Activated naive CD8-positive, alpha-beta T cell (primary cell): ENCODE measurements around the gene TM4SF20.
"Not testable (repeated sequence)": the region's sequence is repeated elsewhere in the genome, so short reads cannot be mapped to it uniquely, and the experiment has no call there.

Experiments
- H3K27ac Mint-ChIP-seq: one replicate; pipeline ENCODE4 v1.8.0; 2021; ENCODE audit warnings: mixed read lengths
- H3K27me3 Mint-ChIP-seq: one replicate; pipeline ENCODE4 v1.8.0; 2021; ENCODE audit warnings: mixed read lengths
- H3K36me3 Mint-ChIP-seq: one replicate; pipeline ENCODE4 v1.8.0; 2021; ENCODE audit warnings: mixed read lengths
- H3K4me1 Mint-ChIP-seq: one replicate; pipeline ENCODE4 v1.8.0; 2021; ENCODE audit warnings: low read depth, mixed read lengths
- H3K4me3 Mint-ChIP-seq: one replicate; pipeline ENCODE4 v1.8.0; 2021; ENCODE audit warnings: mild to moderate bottlenecking, mixed read lengths
- H3K9me3 Mint-ChIP-seq: one replicate; pipeline ENCODE4 v1.8.0; 2021; ENCODE audit warnings: low read depth, mixed read lengths

Gene TM4SF20

DNA sequence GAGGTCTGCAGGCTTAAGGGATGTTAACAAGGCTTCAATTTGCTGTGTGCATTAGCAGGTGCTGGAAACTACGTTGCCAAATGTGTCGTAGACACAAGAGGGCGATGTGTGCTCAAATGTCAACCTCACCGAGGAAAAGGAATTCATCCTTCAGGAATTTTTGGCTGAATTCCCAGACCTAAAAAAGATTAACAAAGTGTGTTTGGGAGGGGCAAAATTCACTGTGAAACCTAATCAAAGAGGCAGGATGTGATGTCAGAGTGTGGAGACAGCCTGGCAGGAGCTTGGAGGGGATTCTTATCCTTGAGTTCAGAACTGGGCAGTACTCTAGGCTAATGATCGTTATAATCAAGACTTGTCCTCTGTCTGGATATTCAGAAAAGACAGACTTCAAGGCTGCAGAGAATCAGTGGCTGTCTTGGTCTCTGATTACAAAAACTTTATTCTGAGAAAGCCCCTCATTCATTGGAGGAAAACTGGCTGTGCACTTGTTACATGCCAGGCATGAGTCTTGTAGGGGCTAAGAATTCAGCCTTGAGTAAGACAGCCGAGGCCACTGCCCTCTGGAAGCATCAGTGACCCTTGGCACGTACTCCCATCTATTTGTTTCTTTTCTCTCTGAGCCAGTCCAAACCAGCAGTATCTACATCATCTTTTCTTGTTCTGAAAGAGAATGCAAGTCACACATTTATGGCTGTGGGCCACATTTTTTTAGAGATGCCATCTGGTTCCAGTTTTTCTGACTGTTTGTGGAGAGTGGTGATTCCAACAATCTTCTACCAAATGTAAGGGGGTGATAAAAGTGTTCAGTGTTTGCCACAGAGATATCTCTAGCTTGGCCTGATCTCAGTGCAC, 27.3 kb upstream of the TM4SF20 start:
- Mint-ChIP-seq H3K27ac (peak overlapping the region; percentile 61), H3K4me1 (peaks cover 65% of the 10 kb centered on the region), H3K4me3 (peak overlapping the region; percentile 43), H3K27me3 (no peaks in the 10 kb centered on the region), H3K36me3 (no peaks in the 10 kb centered on the region), H3K9me3 (no peaks in the 10 kb centered on the region)

DNA sequence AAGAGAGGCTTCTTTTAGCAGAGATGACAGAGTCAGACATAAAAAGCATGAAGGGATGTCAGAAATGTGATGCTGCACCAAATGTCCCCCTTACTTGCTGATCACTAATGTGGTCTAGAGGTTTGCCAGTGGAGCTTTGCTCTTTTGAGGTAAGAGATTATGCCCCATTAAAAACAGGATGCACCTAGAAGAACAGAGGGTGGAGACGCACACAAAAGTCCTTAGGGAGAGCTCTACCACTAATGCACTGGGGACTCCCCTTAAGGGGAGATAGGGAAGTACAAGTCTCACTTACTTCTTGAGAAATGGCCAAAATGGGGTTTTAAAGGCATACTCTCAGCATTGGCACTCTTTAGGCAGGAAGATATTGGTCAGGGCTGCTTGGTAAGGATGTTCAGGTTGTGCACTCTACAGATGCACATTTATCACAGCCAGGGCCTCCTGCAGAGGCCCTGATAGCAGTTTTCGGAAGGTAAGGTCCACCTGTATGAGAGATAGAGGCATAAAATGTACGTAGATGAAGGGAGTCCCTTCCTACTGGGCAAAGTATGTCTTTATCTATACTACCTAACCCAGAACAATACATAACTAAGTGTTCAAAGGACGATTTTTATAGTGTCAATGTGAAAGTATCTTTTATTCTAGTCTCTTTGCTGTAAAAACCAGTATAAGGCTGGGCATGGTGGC, 25.6 kb upstream of the TM4SF20 start:
- H3K27me3 Mint-ChIP-seq: no peaks in the 10 kb centered on the region
- H3K9me3 Mint-ChIP-seq: no peaks in the 10 kb centered on the region
- H3K36me3 Mint-ChIP-seq: no peaks in the 10 kb centered on the region
- no peak overlapping the region for H3K4me3 Mint-ChIP-seq
- H3K4me1 Mint-ChIP-seq: peaks cover 51% of the 10 kb centered on the region
- peak overlapping the region; percentile 50 for H3K27ac Mint-ChIP-seq

DNA sequence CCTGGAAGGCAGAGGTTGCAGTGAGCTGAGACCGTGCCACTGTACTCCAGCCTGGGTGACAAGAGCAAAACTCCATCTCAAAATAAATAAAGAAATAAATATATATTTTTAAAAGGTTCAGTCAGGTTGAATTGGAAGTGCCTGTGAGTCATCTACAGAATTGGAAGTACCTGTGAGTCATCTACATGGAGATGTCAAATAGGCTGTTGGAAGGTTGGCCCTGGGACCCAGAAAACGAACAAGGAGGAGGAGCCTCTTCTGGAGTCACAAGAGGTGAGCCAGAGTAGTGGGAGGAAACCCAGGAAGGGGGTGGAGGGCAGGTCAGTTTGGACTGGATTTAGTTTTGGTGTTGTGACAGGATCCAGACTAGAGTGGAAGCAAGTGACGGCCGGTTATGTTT, 23.9 kb upstream of the TM4SF20 start:
- Mint-ChIP-seq H3K36me3 (no peaks in the 10 kb centered on the region), H3K27me3 (no peaks in the 10 kb centered on the region), H3K9me3 (no peaks in the 10 kb centered on the region), H3K4me3 (no peak overlapping the region), H3K4me1 (peaks cover 53% of the 10 kb centered on the region), H3K27ac (no peak overlapping the region)

DNA sequence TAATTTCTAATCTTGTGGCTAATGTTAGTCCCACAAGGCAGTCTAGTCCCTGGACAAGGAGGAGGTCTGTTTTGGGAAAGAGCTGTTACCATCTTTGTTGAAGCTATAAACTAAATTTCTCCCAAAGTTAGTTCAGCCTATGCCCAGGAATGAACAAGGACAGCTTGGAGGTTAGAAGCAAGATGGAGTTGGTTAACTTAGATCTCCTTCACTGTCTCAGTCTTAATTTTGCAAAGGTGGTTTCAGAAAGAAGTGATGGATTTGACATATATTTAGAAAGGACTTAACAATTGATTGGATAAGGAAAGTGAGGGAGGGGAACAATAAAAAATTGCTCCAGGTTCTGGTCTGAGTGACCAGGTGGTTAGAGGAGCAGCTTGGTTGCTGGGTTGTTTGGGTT, 23.2 kb upstream of the TM4SF20 start:
- no peak overlapping the region for H3K27ac Mint-ChIP-seq
- H3K36me3 Mint-ChIP-seq: no peaks in the 10 kb centered on the region
- H3K9me3 Mint-ChIP-seq: no peaks in the 10 kb centered on the region
- H3K27me3 Mint-ChIP-seq: no peaks in the 10 kb centered on the region
- H3K4me1 Mint-ChIP-seq: peaks cover 52% of the 10 kb centered on the region
- H3K4me3 Mint-ChIP-seq: no peak overlapping the region

DNA sequence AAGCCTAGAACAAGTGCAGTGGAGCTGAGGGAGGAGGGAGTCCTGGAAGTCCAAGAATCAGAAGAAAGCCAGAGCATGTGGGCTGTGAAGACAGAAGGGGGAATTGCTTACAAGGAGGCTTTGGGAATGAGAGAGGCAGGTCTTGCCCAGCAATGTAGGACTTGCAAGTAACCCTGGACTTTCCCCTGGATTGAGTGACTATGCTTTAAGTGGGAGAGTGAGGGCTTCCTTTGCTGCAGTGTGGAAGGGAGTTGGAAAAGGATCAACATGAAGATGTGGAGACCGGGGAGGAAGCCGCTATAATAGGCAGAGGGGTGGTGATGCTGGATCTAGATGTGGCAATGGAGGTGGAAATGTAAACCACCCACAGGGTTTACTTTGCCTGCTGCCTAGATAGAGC, 22.4 kb upstream of the TM4SF20 start:
- Mint-ChIP-seq H3K27ac (no peak overlapping the region), H3K4me1 (peaks cover 48% of the 10 kb centered on the region), H3K27me3 (no peaks in the 10 kb centered on the region)

DNA sequence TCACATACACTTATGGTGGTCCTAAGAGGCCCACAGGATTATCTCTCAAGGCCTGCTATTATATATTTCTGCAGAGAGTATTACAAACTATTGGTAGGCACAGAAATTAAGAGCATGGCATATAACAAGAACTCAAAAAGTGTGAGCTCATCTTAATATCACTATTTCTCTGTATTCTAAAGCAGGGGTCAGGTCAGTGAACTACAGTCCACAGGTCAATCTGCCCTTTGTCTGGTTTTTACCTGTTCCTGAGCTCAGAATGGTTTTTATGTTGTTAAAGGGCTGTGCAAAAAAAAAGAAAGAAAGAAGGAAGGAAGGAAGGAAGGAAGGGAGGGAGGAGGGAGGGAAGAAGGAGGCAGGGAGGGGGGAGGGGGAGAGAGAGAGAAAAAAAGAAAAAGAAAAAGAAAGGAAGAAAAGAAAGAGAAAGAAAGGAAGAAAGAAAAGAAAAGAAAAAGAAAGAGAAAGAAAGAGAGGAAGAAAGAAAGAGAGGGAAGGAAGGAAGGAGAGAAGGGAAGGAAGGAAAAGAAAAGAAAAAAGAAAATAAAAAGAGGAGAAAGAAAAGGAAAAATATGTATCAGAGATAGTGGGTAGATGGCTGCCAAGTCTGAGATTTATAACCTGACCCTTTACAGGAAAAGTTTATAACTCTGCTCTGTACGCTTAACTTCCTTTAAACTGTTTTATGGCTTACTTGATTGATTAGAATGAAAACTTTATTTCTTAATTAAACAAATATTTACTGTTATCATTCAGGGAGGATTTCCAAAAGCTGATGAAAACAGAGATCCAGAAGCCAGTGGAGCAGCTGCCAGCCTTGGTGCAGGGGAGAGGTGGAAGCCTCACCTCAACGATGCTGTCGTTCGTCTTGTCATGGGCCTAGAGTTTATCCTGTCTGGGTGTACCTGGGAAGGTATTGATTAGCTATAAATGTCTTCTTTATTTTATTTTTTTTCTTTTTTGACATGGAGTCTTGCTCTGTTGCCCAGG, 19.9 kb upstream of the TM4SF20 start:
- H3K36me3 Mint-ChIP-seq: no peaks in the 10 kb centered on the region
- H3K27me3 Mint-ChIP-seq: no peaks in the 10 kb centered on the region

More for the DNA sequence above, 22.4 kb upstream of the TM4SF20 start:
- H3K9me3 Mint-ChIP-seq: no peaks in the 10 kb centered on the region
- no peaks in the 10 kb centered on the region for H3K36me3 Mint-ChIP-seq
- no peak overlapping the region for H3K4me3 Mint-ChIP-seq

DNA sequence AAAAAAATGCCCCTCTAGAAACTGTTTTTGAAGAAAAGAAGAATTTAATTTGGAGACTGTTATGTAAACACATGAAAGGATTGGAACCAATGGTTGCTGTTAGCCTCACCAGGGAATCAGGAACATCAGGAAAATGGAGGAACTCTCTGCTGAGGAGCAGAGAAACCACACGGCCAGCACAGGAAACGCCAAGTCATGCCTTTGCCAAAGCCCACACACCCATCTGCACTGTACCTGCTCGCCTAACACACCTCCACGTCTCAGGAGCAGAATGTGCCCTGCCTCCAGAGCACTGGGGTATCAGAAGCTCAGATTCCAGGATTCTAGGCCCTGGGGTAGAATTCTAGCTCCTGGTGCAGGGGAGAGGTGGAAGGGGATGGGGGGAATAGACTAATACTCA, 18.5 kb upstream of the TM4SF20 start:
- H3K9me3 Mint-ChIP-seq: no peaks in the 10 kb centered on the region
- H3K36me3 Mint-ChIP-seq: no peaks in the 10 kb centered on the region
- H3K27me3 Mint-ChIP-seq: no peaks in the 10 kb centered on the region
- H3K27ac Mint-ChIP-seq: peak overlapping the region; percentile 19
- peaks cover 17% of the 10 kb centered on the region for H3K4me1 Mint-ChIP-seq
- no peak overlapping the region for H3K4me3 Mint-ChIP-seq

More for the DNA sequence above, 19.9 kb upstream of the TM4SF20 start:
- peaks cover 25% of the 10 kb centered on the region for H3K4me1 Mint-ChIP-seq
- no peak overlapping the region for H3K27ac Mint-ChIP-seq
- H3K4me3 Mint-ChIP-seq: no peak overlapping the region
- no peaks in the 10 kb centered on the region for H3K9me3 Mint-ChIP-seq

DNA sequence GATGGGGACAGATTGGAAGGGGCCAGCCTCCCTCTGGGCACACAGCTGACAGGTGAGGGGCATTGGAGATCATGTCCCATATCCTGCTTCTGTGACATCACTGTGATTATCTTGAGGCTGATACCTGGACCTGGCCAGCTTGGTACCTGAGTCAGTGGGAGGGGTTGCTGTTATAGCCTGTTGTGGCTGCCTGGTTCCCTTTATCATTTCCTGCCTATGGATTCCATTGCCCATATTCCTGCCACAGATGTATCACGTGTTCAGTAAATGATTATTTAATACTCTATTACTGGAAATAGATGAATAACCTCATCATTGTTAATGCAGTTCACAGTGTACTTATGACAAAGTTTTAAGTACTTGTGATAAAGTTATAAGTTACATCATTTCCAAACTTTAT, 16.4 kb upstream of the TM4SF20 start:
- Mint-ChIP-seq H3K4me1 (peaks cover 11% of the 10 kb centered on the region), H3K27me3 (no peaks in the 10 kb centered on the region), H3K36me3 (no peaks in the 10 kb centered on the region), H3K9me3 (no peaks in the 10 kb centered on the region), H3K4me3 (no peak overlapping the region), H3K27ac (no peak overlapping the region)

DNA sequence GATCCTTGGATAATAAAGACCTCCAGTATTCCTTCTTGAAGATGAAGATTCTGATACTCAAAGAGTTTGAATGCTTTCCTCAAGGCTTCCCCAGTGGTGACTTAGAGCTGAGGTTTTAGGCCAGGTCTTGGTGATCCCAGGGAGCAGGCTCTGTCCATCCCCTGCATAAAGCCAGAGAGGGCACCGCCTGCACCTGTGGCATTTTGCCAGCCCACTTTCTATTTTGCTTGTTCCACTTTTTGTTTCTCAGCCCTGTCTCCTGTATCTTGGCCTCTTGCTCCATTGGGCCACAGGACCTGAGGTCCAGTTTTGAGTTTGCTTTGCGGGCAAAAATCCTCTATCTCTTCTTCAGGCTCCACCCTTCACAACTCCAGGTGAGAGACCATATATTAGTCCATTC, 15.3 kb upstream of the TM4SF20 start:
- no peaks in the 10 kb centered on the region for H3K27me3 Mint-ChIP-seq
- H3K9me3 Mint-ChIP-seq: no peaks in the 10 kb centered on the region
- H3K36me3 Mint-ChIP-seq: no peaks in the 10 kb centered on the region
- no peak overlapping the region for H3K4me3 Mint-ChIP-seq
- no peak overlapping the region for H3K27ac Mint-ChIP-seq
- peaks cover 11% of the 10 kb centered on the region for H3K4me1 Mint-ChIP-seq

DNA sequence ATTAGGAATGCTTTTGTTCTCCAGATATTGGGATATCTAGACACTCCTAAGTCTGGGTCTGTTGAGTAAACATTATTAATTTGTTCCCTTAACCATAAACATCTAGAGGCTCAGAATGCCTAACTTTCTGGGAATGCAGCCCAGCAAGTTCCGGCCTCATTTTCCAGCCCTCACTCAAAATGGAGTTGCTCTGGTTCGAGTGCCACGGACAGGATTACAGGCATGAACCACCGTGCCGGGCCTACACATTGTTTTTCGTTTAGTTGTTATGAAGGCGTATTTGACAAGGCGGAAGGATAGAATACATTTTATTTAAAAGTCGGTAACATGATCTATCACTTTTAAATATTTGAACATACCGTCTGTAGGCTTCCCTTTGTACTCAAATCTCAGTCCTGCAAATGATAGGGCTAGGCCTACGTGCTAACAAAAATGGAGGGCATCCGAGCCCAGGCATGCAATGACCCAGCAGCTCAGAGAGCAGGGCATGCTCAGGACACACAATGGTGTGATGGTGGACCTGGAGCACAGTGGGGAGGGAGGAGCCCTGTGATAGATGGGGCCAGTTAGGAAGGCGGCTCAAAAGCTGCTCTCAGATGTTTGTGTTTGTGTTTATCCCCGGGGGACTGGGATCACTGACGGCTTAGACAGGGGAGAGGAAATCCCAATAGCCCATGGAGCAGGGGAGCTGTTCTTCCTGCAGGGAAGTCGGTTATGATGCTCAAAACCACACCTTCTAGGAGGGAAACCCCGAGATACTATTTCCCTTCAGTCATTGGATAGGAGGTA, 11.6 kb upstream of the TM4SF20 start:
- Mint-ChIP-seq H3K9me3 (no peaks in the 10 kb centered on the region), H3K27me3 (no peaks in the 10 kb centered on the region), H3K36me3 (no peaks in the 10 kb centered on the region), H3K27ac (no peak overlapping the region), H3K4me3 (no peak overlapping the region), H3K4me1 (peaks cover 10% of the 10 kb centered on the region)

DNA sequence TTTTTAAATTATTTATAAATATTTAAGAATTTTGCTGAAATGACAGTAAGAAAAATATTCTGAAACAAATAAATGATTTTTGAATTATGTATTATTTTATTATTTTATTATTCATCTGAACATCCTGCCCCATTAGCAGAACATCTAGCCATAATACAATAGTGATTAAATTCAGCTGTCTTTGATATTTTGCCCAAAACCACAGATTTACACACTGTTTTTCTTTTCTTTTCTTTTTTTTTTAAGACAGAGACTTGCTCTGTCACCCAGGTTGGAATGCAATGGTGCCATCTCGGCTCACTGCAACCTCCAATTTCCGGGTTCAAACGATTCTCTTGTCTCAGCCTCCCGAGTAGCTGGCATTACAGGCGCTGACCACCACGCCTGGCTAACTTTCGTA, 10.6 kb upstream of the TM4SF20 start:
- Mint-ChIP-seq H3K9me3 (no peaks in the 10 kb centered on the region), H3K27me3 (no peaks in the 10 kb centered on the region), H3K27ac (no peak overlapping the region), H3K4me1 (peaks cover 10% of the 10 kb centered on the region), H3K36me3 (no peaks in the 10 kb centered on the region), H3K4me3 (no peak overlapping the region)

DNA sequence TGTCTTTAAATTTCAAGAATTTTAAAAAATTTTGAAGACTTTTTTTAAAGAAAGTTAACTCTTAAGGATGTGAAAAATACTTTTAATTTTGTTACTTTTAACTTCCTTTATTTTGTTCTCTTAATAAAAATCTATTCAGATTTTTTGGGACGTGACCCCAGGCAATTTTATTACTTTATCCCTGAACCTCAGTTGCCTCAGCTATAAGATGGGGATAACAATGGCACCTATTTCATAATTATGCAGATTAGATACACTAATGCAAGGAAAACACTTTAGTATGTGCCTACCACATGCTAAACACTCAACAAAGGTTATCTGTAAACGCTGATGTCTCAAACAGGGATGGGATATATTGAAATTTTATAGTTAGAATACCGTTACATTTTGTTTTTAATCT, 10.1 kb upstream of the TM4SF20 start:
- peaks cover 10% of the 10 kb centered on the region for H3K4me1 Mint-ChIP-seq
- H3K36me3 Mint-ChIP-seq: no peaks in the 10 kb centered on the region
- H3K27me3 Mint-ChIP-seq: no peaks in the 10 kb centered on the region
- no peak overlapping the region for H3K4me3 Mint-ChIP-seq
- H3K27ac Mint-ChIP-seq: no peak overlapping the region
- H3K9me3 Mint-ChIP-seq: no peaks in the 10 kb centered on the region

DNA sequence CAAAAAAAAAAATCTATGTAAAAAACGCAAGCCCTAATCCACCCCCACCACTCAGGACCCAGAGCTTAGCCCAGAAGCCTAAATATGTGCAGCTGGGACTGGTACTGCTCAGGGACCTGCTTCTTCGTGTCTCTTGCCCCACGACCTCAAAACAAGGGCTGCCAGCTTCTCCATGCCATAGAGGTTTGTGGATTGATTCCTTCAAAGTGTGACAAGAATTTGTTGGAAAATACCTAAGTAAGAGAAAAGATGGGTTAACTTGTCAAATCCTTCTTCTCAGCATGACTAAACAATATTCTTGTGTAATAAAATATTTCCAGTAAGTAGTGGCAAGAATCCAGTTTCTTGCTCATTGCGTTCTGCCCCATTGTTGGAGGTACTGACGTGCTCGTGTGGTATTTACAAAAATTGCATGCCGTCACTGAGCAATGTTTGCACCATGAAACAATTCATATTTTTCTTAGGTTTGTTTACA, 9.5 kb upstream of the TM4SF20 start:
- Mint-ChIP-seq H3K27me3 (peaks cover 2% of the 10 kb centered on the region), H3K4me3 (no peak overlapping the region), H3K27ac (no peak overlapping the region), H3K4me1 (peaks cover 10% of the 10 kb centered on the region), H3K9me3 (no peaks in the 10 kb centered on the region), H3K36me3 (no peaks in the 10 kb centered on the region)

DNA sequence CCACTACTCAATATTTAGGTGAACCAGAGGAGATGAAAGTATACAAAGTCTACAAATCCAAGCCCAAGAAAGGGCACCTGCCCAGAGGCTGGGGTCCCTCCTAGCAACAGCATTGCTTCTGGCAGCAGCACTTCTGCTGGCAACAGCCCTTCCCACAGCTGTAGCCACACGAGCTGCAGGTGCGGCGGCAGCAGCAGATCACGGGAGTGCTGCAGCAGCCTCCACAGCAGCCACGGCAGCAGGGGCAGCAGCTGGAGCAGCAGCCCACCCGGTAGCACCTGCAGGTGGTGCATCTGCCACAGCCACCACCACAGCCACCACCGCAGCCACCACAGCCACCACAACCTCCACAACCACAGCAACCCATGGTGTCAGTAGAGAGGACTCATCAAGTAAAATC, 8.5 kb upstream of the TM4SF20 start, which contains the start of gene SCYGR1:
TSS of gene SCYGR1 (minus strand) at position 367 of the 400 bp plus-strand sequence. CDS start at position 367, 0 bp downstream.
- H3K27ac Mint-ChIP-seq, H3K9me3 Mint-ChIP-seq, H3K27me3 Mint-ChIP-seq, H3K4me3 Mint-ChIP-seq, H3K36me3 Mint-ChIP-seq: not testable (repeated sequence)
- H3K4me1 Mint-ChIP-seq: peaks cover 12% of the 10 kb centered on the region
